ENCODE measurements around the gene SEC14L2. TPM values are rescaled to one million over a fixed set of nuclear protein-coding genes. Genes with fewer than 3 reads are reported as not detected.

SEC14L2 gene
- total RNA-seq (2021) (2.4 to 3.9 TPM (median 3.9 TPM) in 3 replicates), Bru-seq, nascent RNA (percentile 42 among the genes with signal in this experiment)
- long read RNA-seq, experiment 1, full-length matches to known transcripts = 8 of 8 reads
- long read RNA-seq, experiment 1, partial matches to known transcripts = 0 of 8 reads
- long read RNA-seq, experiment 1, other reads (novel, unspliced or antisense) = 0 of 8 reads
- long read RNA-seq, experiment 2, full-length matches to known transcripts = 3 of 3 reads
- long read RNA-seq, experiment 2, partial matches to known transcripts = 0 of 3 reads
- long read RNA-seq, experiment 2, other reads (novel, unspliced or antisense) = 0 of 3 reads
- long read RNA-seq, experiment 3, full-length matches to known transcripts = 5 of 5 reads
- long read RNA-seq, experiment 3, partial matches to known transcripts = 0 of 5 reads
- long read RNA-seq, experiment 3, other reads (novel, unspliced or antisense) = 0 of 5 reads

- DNase-seq (ENCODE audit: low spot score) = peak; percentile 76
- H3K27me3 Mint-ChIP-seq (ENCODE audit: low read depth) = peaks cover 64% of the 10 kb centered on the region
- H3K27ac Mint-ChIP-seq = no peak within 1 kb of the TSS
- H3K4me1 Mint-ChIP-seq = peaks cover 37% of the 10 kb centered on the region
- TF ChIP-seq FOXP4 (CRISPR knock-in tag; IDR thresholded peaks at IDR 0.05) (peak; percentile 80), GABPB1 (CRISPR knock-in tag; IDR thresholded peaks at IDR 0.05) (no peak), ZBTB21 (CRISPR knock-in tag; IDR thresholded peaks at IDR 0.05; ENCODE audit: borderline replicate concordance) (peak; percentile 43; the same call in 1 of the 2 replicates), FOXP1 (CRISPR knock-in tag; IDR thresholded peaks at IDR 0.05; ENCODE audit: borderline replicate concordance) (peak; percentile 35; the same call in 1 of the 2 replicates), CBFB (CRISPR knock-in tag; IDR thresholded peaks at IDR 0.05; ENCODE audit: low read depth) (0 out of 2 replicates have a peak, but pooled peaks have one; percentile 49), HMGA2 (CRISPR knock-in tag; IDR thresholded peaks at IDR 0.05) (no peak), SMAD3 (CRISPR knock-in tag; IDR thresholded peaks at IDR 0.05; ENCODE audit: borderline replicate concordance) (peak; percentile 31; the same call in 1 of the 2 replicates)
- peak within 1 kb of the TSS; percentile 85 for H3K4me3 Mint-ChIP-seq
- CTCF ChIA-PET = interaction anchor here (0.8 to 4.1 kb wide), 7 partner anchors 9 to 109 kb away, joined by 3 to 56 read pairs (median 16); partner anchors contain the start of genes CASTOR1, CCDC157, MTFP1 and RNF215
- H3K9me3 Mint-ChIP-seq = no peaks in the 10 kb centered on the region
- POLR2A ChIA-PET = interaction anchor here (0.6 to 3.2 kb wide), 7 partner anchors 27 to 1030 kb away, joined by 3 to 35 read pairs (median 4); partner anchors contain the start of genes CCDC157, MTFP1 and SF3A1
- ATAC-seq = peak; percentile 84
- H3K36me3 Mint-ChIP-seq = no peaks in the 10 kb centered on the region
Measured at GRCh38 chr22:30396871-30397655, at the start of gene SEC14L2. TSS of gene SEC14L2 (plus strand) at chr22:30397018. CDS start at chr22:30397117, 99 bp downstream.

- TF ChIP-seq OVOL2 (CRISPR knock-in tag; IDR thresholded peaks at IDR 0.05; ENCODE audit: borderline replicate concordance) (no peak), NFE2L1 (CRISPR knock-in tag; IDR thresholded peaks at IDR 0.05) (no peak), MXD4 (CRISPR knock-in tag; IDR thresholded peaks at IDR 0.05; ENCODE audit: borderline replicate concordance) (no peak), ZNF263 (CRISPR knock-in tag; IDR thresholded peaks at IDR 0.05; ENCODE audit: low read depth) (no peak), NR3C1 (CRISPR knock-in tag; conservative IDR thresholded peaks at IDR 0.05; ENCODE audit: low read depth) (no peak), PRRX2 (CRISPR knock-in tag; IDR thresholded peaks at IDR 0.05) (no peak), ZSCAN18 (CRISPR knock-in tag; IDR thresholded peaks at IDR 0.05) (no peak), TCF7 (CRISPR knock-in tag; IDR thresholded peaks at IDR 0.05; ENCODE audit: low read depth) (no peak)
- POLR2A ChIA-PET = no interaction called here
- no peak for DNase-seq (ENCODE audit: low spot score)
- Mint-ChIP-seq H3K9me3 (no peaks in the 10 kb centered on the region), H3K4me1 (no peaks in the 10 kb centered on the region), H3K36me3 (peaks cover 76% of the 10 kb centered on the region), H3K4me3 (no peak overlapping the region), H3K27ac (peak overlapping the region; percentile 54; the same call in 1 of the 2 replicates), H3K27me3 (ENCODE audit: low read depth) (no peaks in the 10 kb centered on the region)
- ATAC-seq = no peak
- CTCF ChIA-PET = interaction anchor here (1.0 kb wide), 1 partner anchor 79 kb away, joined by 3 read pairs; no protein-coding TSS in a partner anchor
Measured at GRCh38 chr22:30347255-30347892, 49.4 kb upstream of the SEC14L2 start.

GRCh38 chr22:30348404-30348803 lies 48.4 kb upstream of the SEC14L2 start:
- Mint-ChIP-seq H3K4me1 (no peaks in the 10 kb centered on the region), H3K36me3 (peaks cover 73% of the 10 kb centered on the region), H3K4me3 (no peak overlapping the region), H3K9me3 (no peaks in the 10 kb centered on the region), H3K27me3 (ENCODE audit: low read depth) (no peaks in the 10 kb centered on the region), H3K27ac (no peak overlapping the region)
- DNase-seq (ENCODE audit: low spot score) (no peak), ATAC-seq (no peak)
- CTCF ChIA-PET = no interaction called here
- POLR2A ChIA-PET = no interaction called here
- no peak for TF ChIP-seq ZNF425 (CRISPR knock-in tag; conservative IDR thresholded peaks at IDR 0.05)
- TF ChIP-seq PRDM15 (CRISPR knock-in tag; IDR thresholded peaks at IDR 0.05) = no peak
- TF ChIP-seq MLX (CRISPR knock-in tag; IDR thresholded peaks at IDR 0.05) = no peak
